ENCODE data around the gene HDGFL3. TPM values are rescaled to one million over a fixed set of nuclear protein-coding genes. Genes with fewer than 3 reads are reported as not detected.

The HDGFL3 gene
- total RNA-seq, 1 donor from 2014 or later: 92.2 TPM

DNA sequence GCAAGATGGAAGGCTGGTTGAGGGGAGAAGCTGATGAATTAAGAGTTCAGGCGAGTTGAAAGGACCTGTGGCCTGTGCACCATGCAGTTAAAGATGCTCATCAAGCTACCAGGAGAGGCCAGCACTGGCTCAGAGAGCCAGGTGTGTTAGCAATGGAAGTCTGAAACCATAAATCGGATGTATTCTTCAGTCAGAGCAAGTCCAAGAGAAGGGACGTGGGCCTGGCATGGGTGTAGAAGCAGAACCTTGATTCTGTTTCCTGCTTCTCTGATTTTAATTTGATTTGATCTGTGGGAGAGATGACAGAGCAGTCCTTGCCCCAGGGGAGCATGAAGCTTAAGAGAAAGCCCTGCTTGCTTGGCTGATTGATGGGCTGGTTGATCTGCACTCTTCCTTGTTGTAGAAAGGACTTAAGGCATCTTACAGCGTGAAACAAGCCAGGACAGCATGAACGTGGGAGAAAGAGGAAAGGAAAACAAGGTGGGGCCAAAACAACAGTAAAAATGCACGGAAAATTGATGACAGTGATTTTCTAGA, 89.3 kb downstream of the HDGFL3 start:
- Mint-ChIP-seq H3K9me3 (no peaks in the 10 kb centered on the region), H3K27ac (no peak overlapping the region), H3K36me3 (peaks cover 4% of the 10 kb centered on the region), H3K4me1 (no peaks in the 10 kb centered on the region), H3K4me3 (no peak overlapping the region), H3K27me3 (ENCODE audit: low read depth) (no peaks in the 10 kb centered on the region)
- no peak for DNase-seq (ENCODE audit: low spot score in 2 of 2, unreplicated experiment in 2 of 2)
- TF ChIP-seq, protein P1, sequence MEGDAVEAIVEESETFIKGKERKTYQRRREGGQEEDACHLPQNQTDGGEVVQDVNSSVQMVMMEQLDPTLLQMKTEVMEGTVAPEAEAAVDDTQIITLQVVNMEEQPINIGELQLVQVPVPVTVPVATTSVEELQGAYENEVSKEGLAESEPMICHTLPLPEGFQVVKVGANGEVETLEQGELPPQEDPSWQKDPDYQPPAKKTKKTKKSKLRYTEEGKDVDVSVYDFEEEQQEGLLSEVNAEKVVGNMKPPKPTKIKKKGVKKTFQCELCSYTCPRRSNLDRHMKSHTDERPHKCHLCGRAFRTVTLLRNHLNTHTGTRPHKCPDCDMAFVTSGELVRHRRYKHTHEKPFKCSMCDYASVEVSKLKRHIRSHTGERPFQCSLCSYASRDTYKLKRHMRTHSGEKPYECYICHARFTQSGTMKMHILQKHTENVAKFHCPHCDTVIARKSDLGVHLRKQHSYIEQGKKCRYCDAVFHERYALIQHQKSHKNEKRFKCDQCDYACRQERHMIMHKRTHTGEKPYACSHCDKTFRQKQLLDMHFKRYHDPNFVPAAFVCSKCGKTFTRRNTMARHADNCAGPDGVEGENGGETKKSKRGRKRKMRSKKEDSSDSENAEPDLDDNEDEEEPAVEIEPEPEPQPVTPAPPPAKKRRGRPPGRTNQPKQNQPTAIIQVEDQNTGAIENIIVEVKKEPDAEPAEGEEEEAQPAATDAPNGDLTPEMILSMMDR (IDR thresholded peaks at IDR 0.05; ENCODE audit: unreplicated experiment): no peak

DNA sequence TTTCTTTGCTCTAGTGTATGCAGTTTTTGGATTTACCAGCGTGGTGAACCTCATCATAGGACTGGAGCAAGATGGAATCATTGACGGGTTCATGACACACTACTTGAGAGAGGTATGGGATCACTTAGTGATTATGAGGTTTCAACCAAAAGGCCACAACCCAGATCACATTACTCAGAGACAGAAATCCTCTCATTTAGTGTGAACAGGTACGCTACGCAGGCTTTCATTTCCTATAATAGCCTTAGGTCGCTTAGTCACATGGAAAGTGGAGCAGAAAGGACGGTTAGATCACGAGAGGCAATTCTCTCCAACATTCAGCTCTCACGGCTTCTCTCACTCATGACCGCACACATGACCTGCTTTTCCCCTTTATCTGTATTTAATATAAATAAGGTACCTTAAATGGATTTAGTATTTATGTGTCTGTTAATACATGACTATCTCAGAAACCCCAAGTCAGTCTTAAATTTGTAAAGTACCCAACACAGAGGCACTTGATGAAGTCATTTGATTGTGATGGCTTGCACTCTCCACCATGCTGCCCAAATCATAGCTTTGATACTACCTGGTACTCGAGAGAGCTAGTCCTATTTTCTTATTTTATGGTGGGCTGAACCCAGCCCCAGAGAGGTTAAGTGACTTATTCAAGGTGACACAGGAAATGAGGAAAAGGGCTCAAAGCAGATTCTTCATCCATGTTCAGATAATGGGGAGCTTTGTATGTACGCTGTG, 91.6 kb downstream of the HDGFL3 start:
- no peak for DNase-seq (ENCODE audit: low spot score in 2 of 2, unreplicated experiment in 2 of 2)
- no peak overlapping the region for H3K27ac Mint-ChIP-seq
- peaks cover 8% of the 10 kb centered on the region for H3K27me3 Mint-ChIP-seq (ENCODE audit: low read depth)
- no peaks in the 10 kb centered on the region for H3K4me1 Mint-ChIP-seq
- peaks cover 4% of the 10 kb centered on the region for H3K36me3 Mint-ChIP-seq
- no peak overlapping the region for H3K4me3 Mint-ChIP-seq
- H3K9me3 Mint-ChIP-seq: peaks cover 5% of the 10 kb centered on the region
- TF ChIP-seq, protein P1 (IDR thresholded peaks at IDR 0.05; ENCODE audit: unreplicated experiment): no peak

DNA sequence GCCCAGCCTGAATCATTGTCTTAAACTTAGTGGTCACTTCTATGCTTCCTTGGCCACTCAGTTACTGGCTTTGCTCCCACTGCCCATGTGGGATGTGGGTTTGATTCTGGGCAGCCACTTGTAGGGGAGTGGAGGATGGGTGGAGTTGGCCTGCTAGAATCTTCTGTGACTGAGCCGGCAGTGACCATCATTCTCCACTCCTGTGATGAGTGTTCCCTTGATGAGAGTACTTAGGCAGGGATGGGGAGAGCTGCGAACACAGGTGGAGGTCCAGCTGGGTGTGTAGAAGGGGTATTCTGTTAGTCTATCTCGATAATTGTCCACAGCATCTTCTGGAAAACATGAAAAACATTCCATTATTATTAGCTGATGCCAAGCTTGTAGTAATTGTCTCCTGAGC, 92.2 kb downstream of the HDGFL3 start:
- Mint-ChIP-seq H3K4me3 (no peak overlapping the region), H3K36me3 (peaks cover 4% of the 10 kb centered on the region), H3K9me3 (peaks cover 5% of the 10 kb centered on the region), H3K27me3 (ENCODE audit: low read depth) (peaks cover 12% of the 10 kb centered on the region), H3K27ac (no peak overlapping the region), H3K4me1 (no peaks in the 10 kb centered on the region)
- TF ChIP-seq, protein P1 (IDR thresholded peaks at IDR 0.05; ENCODE audit: unreplicated experiment): no peak
- no peak for DNase-seq (ENCODE audit: low spot score in 2 of 2, unreplicated experiment in 2 of 2)

DNA sequence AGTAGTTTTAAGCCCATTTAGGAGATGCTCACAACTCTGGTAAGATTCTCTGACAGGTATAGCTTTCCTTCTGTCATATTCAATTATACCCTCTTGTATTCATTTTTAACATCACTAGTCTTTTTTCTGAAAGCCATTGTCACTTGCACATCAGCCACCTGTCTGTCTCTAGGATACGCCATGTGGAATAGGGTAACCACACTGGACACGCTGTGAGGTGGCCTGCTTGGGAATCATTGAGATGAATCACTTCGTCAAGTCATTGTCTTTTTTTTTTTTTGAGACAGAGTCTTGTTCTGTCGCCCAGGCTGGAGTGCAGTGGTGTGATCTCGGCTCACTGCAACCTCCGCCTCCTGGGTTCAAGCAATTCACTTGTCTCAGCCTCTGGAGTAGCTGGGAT, 92.8 kb downstream of the HDGFL3 start:
- H3K36me3 Mint-ChIP-seq: peaks cover 4% of the 10 kb centered on the region
- DNase-seq (ENCODE audit: low spot score in 2 of 2, unreplicated experiment in 2 of 2): no peak
- H3K4me1 Mint-ChIP-seq: no peaks in the 10 kb centered on the region
- peaks cover 5% of the 10 kb centered on the region for H3K9me3 Mint-ChIP-seq
- peaks cover 18% of the 10 kb centered on the region for H3K27me3 Mint-ChIP-seq (ENCODE audit: low read depth)
- no peak overlapping the region for H3K27ac Mint-ChIP-seq
- TF ChIP-seq, protein P1 (IDR thresholded peaks at IDR 0.05; ENCODE audit: unreplicated experiment): no peak
- no peak overlapping the region for H3K4me3 Mint-ChIP-seq

DNA sequence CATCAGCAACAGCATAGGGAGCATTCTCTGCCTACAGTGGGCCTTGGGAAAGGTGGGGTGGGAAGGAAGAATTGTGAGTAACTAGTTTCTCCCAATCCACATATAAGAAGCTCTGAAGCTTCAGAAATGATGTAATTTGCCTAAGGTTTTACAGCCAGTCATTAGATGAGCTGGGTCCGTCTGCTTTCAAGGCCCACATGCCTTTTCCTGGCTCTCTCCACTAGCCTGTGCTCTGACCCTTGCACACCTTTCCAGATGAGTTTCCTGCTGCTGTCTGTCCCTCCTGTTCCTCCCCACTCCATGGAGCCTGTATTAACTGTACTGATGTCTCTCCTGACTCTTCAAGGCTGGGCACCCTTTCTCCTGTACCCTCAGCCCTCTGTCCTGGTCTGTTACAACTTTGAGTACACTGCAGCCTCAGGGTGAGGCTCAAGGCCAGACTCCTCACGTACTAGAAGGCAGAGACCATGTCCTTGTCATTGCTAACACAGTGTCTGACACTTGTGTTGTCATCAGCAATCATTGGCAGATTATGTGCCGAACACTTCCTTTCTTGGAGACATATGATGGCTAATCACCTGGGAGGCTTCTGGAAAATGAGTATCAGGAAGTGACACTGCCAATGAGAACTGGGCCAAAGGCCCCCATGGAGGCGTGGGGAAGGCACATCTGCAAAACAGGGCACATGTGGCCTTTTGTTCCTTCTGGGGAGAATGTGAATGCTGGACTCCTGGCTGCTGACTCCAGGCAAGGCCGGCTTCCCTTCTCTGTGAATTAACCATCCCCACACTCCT, 93.5 kb downstream of the HDGFL3 start:
- Mint-ChIP-seq H3K27ac (no peak overlapping the region), H3K4me1 (no peaks in the 10 kb centered on the region), H3K36me3 (peaks cover 4% of the 10 kb centered on the region), H3K4me3 (no peak overlapping the region), H3K9me3 (peaks cover 5% of the 10 kb centered on the region), H3K27me3 (ENCODE audit: low read depth) (peaks cover 26% of the 10 kb centered on the region)
- TF ChIP-seq, protein P1 (IDR thresholded peaks at IDR 0.05; ENCODE audit: unreplicated experiment): no peak
- no peak for DNase-seq (ENCODE audit: low spot score in 2 of 2, unreplicated experiment in 2 of 2)

Data from mesothelial cell of epicardium (in vitro differentiated cells).